ENCODE measurements around the gene TSPYL4. TPM values are rescaled to one million over a fixed set of nuclear protein-coding genes. Genes with fewer than 3 reads are reported as not detected.
A peak's percentile ranks its signal among the peaks of the same experiment; 100 is the strongest.

The TSPYL4 gene
- total RNA-seq, 2 donors from 2014 or later: 27.1 to 27.2 TPM

GRCh38 chr6:116280161-116280932 lies 26.5 kb upstream of the TSPYL4 start:
- peak overlapping the region; percentile 83 for H3K27ac ChIP-seq (ENCODE audit: low read depth, low read length)
- Mint-ChIP-seq H3K4me1 (peaks cover 32% of the 10 kb centered on the region), H3K4me3 (peak overlapping the region; percentile 82), H3K9me3 (peaks cover 4% of the 10 kb centered on the region), H3K27me3 (ENCODE audit: insufficient read depth) (no peaks in the 10 kb centered on the region), H3K27ac (peak overlapping the region; percentile 100), H3K36me3 (ENCODE audit: low read depth) (peaks cover 20% of the 10 kb centered on the region)
- H3K9ac ChIP-seq (ENCODE audit: extremely low read depth, low read length, poor library complexity, severe bottlenecking): peak overlapping the region; percentile 94
- DNase-seq: no peak
- no peaks in the 10 kb centered on the region for H3K27me3 ChIP-seq (ENCODE audit: control insufficient read depth, insufficient read depth, low read length, poor library complexity, severe bottlenecking)
- H3K4me3 ChIP-seq (ENCODE audit: low read length): peak overlapping the region; percentile 92
- TF ChIP-seq, protein P1, sequence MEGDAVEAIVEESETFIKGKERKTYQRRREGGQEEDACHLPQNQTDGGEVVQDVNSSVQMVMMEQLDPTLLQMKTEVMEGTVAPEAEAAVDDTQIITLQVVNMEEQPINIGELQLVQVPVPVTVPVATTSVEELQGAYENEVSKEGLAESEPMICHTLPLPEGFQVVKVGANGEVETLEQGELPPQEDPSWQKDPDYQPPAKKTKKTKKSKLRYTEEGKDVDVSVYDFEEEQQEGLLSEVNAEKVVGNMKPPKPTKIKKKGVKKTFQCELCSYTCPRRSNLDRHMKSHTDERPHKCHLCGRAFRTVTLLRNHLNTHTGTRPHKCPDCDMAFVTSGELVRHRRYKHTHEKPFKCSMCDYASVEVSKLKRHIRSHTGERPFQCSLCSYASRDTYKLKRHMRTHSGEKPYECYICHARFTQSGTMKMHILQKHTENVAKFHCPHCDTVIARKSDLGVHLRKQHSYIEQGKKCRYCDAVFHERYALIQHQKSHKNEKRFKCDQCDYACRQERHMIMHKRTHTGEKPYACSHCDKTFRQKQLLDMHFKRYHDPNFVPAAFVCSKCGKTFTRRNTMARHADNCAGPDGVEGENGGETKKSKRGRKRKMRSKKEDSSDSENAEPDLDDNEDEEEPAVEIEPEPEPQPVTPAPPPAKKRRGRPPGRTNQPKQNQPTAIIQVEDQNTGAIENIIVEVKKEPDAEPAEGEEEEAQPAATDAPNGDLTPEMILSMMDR (conservative IDR thresholded peaks at IDR 0.05): no peak
- WGBS, 2 experiments (ENCODE audit: insufficient coverage in 1 of 2, insufficient read length in 1 of 2): 52 to 62% methylated on average over 5 to 8 of the region's 8 CpGs
- no peaks in the 10 kb centered on the region for H3K4me1 ChIP-seq (ENCODE audit: control insufficient read depth, insufficient read depth, low read length)
- peaks cover 20% of the 10 kb centered on the region for H3K36me3 ChIP-seq (ENCODE audit: control insufficient read depth, insufficient read depth, low read length)
- H3K9me3 ChIP-seq (ENCODE audit: control insufficient read depth, low read length): no peaks in the 10 kb centered on the region

GRCh38 chr6:116279232-116280160 lies 25.6 kb upstream of the TSPYL4 start, which contains the start of gene TSPYL1:
TSS of gene TSPYL1 (minus strand) at chr6:116279930. CDS start at chr6:116279830, 100 bp downstream.
- H3K9me3 ChIP-seq (ENCODE audit: control insufficient read depth, low read length): no peaks in the 10 kb centered on the region
- 0% methylated on average over 21 to 71 of the region's 71 CpGs for WGBS, 2 experiments (ENCODE audit: insufficient coverage in 1 of 2, insufficient read length in 1 of 2)
- H3K27me3 ChIP-seq (ENCODE audit: control insufficient read depth, insufficient read depth, low read length, poor library complexity, severe bottlenecking): no peaks in the 10 kb centered on the region
- Mint-ChIP-seq H3K4me1 (peaks cover 32% of the 10 kb centered on the region), H3K4me3 (peak within 1 kb of the TSS; percentile 82), H3K9me3 (no peaks in the 10 kb centered on the region), H3K36me3 (ENCODE audit: low read depth) (peaks cover 25% of the 10 kb centered on the region), H3K27me3 (ENCODE audit: insufficient read depth) (no peaks in the 10 kb centered on the region), H3K27ac (peak within 1 kb of the TSS; percentile 100)
- peaks cover 23% of the 10 kb centered on the region for H3K36me3 ChIP-seq (ENCODE audit: control insufficient read depth, insufficient read depth, low read length)
- peak within 1 kb of the TSS; percentile 92 for H3K4me3 ChIP-seq (ENCODE audit: low read length)
- no peaks in the 10 kb centered on the region for H3K4me1 ChIP-seq (ENCODE audit: control insufficient read depth, insufficient read depth, low read length)
- peak; percentile 98 for DNase-seq
- H3K27ac ChIP-seq (ENCODE audit: low read depth, low read length): peak within 1 kb of the TSS; percentile 95
- H3K9ac ChIP-seq (ENCODE audit: extremely low read depth, low read length, poor library complexity, severe bottlenecking): peak within 1 kb of the TSS; percentile 94
- TF ChIP-seq, protein P1 (conservative IDR thresholded peaks at IDR 0.05): peak; percentile 9

DNA sequence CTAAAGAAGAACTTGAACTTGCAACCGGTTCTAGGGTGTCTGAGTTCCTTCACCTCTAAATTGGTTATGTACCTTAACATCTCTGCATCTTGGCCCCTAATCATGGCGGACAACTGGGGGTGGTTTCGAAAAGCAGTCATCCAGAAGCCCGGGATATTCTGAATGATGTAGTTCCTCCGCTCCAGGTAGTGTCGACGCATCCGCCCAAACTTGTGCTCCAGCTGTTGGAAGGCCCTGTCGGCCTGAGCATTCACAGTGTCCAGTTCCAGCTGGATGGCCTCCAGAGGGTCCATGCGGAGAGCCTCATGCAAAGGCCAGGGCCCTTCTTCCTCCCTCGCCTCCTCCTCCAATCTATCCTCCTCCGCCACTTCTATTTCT lies 25.0 kb upstream of the TSPYL4 start:
- WGBS, 2 experiments (ENCODE audit: insufficient coverage in 1 of 2, insufficient read length in 1 of 2): 48 to 55% methylated on average over 10 to 12 of the region's 12 CpGs
- peaks cover 32% of the 10 kb centered on the region for H3K4me1 Mint-ChIP-seq
- no peaks in the 10 kb centered on the region for H3K27me3 Mint-ChIP-seq (ENCODE audit: insufficient read depth)
- no peaks in the 10 kb centered on the region for H3K4me1 ChIP-seq (ENCODE audit: control insufficient read depth, insufficient read depth, low read length)
- peak overlapping the region; percentile 92 for H3K4me3 ChIP-seq (ENCODE audit: low read length)
- H3K36me3 ChIP-seq (ENCODE audit: control insufficient read depth, insufficient read depth, low read length): peaks cover 29% of the 10 kb centered on the region
- peaks cover 29% of the 10 kb centered on the region for H3K36me3 Mint-ChIP-seq (ENCODE audit: low read depth)
- peak overlapping the region; percentile 95 for H3K27ac ChIP-seq (ENCODE audit: low read depth, low read length)
- H3K9ac ChIP-seq (ENCODE audit: extremely low read depth, low read length, poor library complexity, severe bottlenecking): peak overlapping the region; percentile 94
- peak overlapping the region; percentile 82 for H3K4me3 Mint-ChIP-seq
- no peaks in the 10 kb centered on the region for H3K27me3 ChIP-seq (ENCODE audit: control insufficient read depth, insufficient read depth, low read length, poor library complexity, severe bottlenecking)
- DNase-seq: no peak
- no peaks in the 10 kb centered on the region for H3K9me3 ChIP-seq (ENCODE audit: control insufficient read depth, low read length)
- peak overlapping the region; percentile 100 for H3K27ac Mint-ChIP-seq
- no peaks in the 10 kb centered on the region for H3K9me3 Mint-ChIP-seq
- TF ChIP-seq, protein P1 (conservative IDR thresholded peaks at IDR 0.05): no peak
